K562 (cell line): ENCODE data around the gene GRIK3.

Source experiments
- CHD4 ChIP-seq: fragments of 200-600 bp; sonication (generic); IDR thresholded peaks from 3 replicates; pipeline ENCODE4 v1.6.1; 2012; ENCODE audit warnings: low read depth, mild to moderate bottlenecking, mixed read lengths, low read length, inconsistent platforms; ENCODE audit not compliant: insufficient read depth, insufficient replicate concordance, poor library complexity, severe bottlenecking
- CTCF ChIP-seq, 3 experiments: IDR thresholded peaks in 2 of 3; conservative IDR thresholded peaks in 1 of 3; 2 replicates each; pipeline ENCODE4 v1.5.1; 2011 to 2012; ENCODE audit warnings: low read length in 3 of 3, mild to moderate bottlenecking in 3 of 3, control low read depth in 2 of 3, improper control_type of control experiment in 1 of 3, inconsistent platforms in 1 of 3, low read depth in 1 of 3, mixed read lengths in 1 of 3, moderate library complexity in 1 of 3; ENCODE audit not compliant: insufficient read depth in 2 of 3
- EP300 ChIP-seq: IDR thresholded peaks from 2 replicates; pipeline ENCODE4 v1.6.1; 2012; ENCODE audit warnings: low read length, improper control_type of control experiment
- POLR2A ChIP-seq: fragments of 450-650 bp; conservative IDR thresholded peaks from 2 replicates; pipeline ENCODE4 v1.6.1; 2016
- POLR2AphosphoS5 ChIP-seq: IDR thresholded peaks from 2 replicates; pipeline ENCODE4 v1.6.1; 2011; ENCODE audit warnings: mild to moderate bottlenecking, low read depth, low read length, moderate library complexity; ENCODE audit not compliant: control insufficient read depth, insufficient read depth
- SMARCA4 ChIP-seq: fragments of 450-650 bp; IDR thresholded peaks from 2 replicates; pipeline ENCODE4 v1.6.1; 2016
- TCF7L2 ChIP-seq: fragments of 150-350 bp; IDR thresholded peaks from 2 replicates; pipeline ENCODE4 v1.6.1; 2016; ENCODE audit warnings: low read depth, mild to moderate bottlenecking, low read length, moderate library complexity
- YY1 ChIP-seq, 3 experiments: IDR thresholded peaks; 2 replicates each; pipeline ENCODE4 v1.6.1; 2011; ENCODE audit warnings: low read length in 2 of 3, mild to moderate bottlenecking in 2 of 3, moderate library complexity in 2 of 3, borderline replicate concordance in 1 of 3, control low read depth in 1 of 3, low read depth in 1 of 3; ENCODE audit not compliant: insufficient read depth in 3 of 3, insufficient replicate concordance in 2 of 3, control insufficient read depth in 1 of 3, insufficient read length in 1 of 3; ENCODE audit errors: extremely low read depth in 1 of 3
- ZNF217 ChIP-seq: sonication (generic); formaldehyde crosslinking; IDR thresholded peaks from 2 replicates; pipeline ENCODE4 v1.8.0; 2022; ENCODE audit warnings: mild to moderate bottlenecking, missing genetic modification reagents
- ZNF609 ChIP-seq: sonication (generic); formaldehyde crosslinking; IDR thresholded peaks from 2 replicates; pipeline ENCODE4 v1.8.1; 2023; ENCODE audit warnings: missing genetic modification reagents, mild to moderate bottlenecking, borderline replicate concordance

DNA sequence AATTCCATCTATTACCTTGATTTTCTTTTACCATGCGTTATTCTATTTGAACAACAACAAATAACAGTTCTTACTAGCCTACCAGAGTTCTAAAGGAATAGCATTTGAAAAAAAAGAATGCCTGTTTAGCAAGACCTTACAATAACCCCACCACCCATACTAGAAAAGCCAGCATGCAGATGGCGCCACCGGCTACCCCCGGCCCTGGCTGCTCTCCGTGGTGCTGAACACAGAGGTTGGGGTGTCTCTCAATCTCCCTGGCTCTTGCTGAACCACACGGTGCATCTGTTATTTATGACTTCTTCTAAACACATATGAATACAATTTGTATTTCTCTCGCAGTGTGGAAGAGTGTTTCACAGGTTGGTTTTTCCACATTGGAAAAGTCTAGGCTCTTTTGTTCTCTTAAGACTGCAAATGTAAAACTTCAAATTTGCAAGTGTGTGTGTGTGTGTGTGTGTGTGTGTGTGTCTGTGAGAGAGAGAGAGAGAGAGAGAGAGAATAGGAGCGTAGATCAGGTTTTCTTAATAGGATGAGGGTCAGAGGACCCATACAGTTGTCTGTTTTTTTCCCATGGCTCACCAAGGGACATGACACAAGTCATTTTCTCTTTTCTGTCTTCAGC, 13.6 kb downstream of the GRIK3 start:
- TF ChIP-seq ZNF609 = no peak
- TF ChIP-seq ZNF217 (CRISPR knock-in tag) = no peak
- TF ChIP-seq CTCF (IDR thresholded peaks at IDR 0.05 in 2 of 3, conservative IDR thresholded peaks at IDR 0.05 in 1 of 3; ENCODE audit: insufficient read depth in 2 of 3, low read depth in 1 of 3, low read length in 3 of 3) = peak; percentile 53 to 62 (median 61)
- no peak for TF ChIP-seq SMARCA4
- TF ChIP-seq TCF7L2 = no peak
- TF ChIP-seq POLR2A = no peak
- peak in 1 of 3 experiments; percentile 48 for TF ChIP-seq YY1 (IDR thresholded peaks at IDR 0.05; ENCODE audit: borderline replicate concordance in 1 of 3, control insufficient read depth in 1 of 3, extremely low read depth in 1 of 3, insufficient read depth in 3 of 3, insufficient read length in 1 of 3, insufficient replicate concordance in 2 of 3, low read depth in 1 of 3, low read length in 2 of 3)
- no peak for TF ChIP-seq POLR2AphosphoS5
- no peak for TF ChIP-seq CHD4
- TF ChIP-seq EP300 = no peak
